ENCODE results near the gene CNTNAP2. TPM values are rescaled to one million over a fixed set of nuclear protein-coding genes. Genes with fewer than 3 reads are reported as not detected.

CNTNAP2 gene
- total RNA-seq, 3 donors from 2014 or later (not counting 1 experiment from before 2014, with no cell fraction given), result 0.18 to 1.1 TPM; not detected in 1

DNA sequence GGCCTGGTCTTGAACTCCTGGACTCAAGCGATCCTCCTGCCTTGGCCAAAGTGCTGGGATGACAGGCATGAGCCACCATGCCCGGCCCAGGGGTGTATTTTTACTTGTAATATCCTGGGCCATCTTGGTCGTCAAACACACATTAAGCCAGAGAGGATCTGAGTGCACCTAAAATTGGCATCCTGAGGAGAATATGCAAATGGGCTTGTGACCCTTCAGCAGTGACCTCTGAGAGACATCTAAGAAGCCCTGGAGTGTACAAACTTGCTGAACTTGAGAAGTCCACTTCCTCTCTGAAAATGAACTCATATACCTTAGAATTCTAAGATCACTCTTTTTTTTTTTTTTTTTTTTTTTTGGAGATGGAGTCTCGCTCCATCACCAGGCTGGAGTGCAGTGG is 2102.0 kb downstream of the CNTNAP2 start:
- Mint-ChIP-seq H3K4me3 (no peak overlapping the region), H3K9me3 (peaks cover 0 to 2% of the 10 kb centered on the region in 2 donors), H3K4me1 (no peaks in the 10 kb centered on the region), H3K27ac (no peak overlapping the region), H3K36me3 (no peaks in the 10 kb centered on the region), H3K27me3 (ENCODE audit: low read depth in 2 of 2) (peaks cover 0 to 3% of the 10 kb centered on the region in 2 donors)
- 88% methylated on average over 4 of the region's 4 CpGs for WGBS (ENCODE audit: insufficient coverage)
- H3K36me3 ChIP-seq (ENCODE audit: control insufficient read depth, insufficient read depth, low read length), result no peaks in the 10 kb centered on the region
- ATAC-seq (no peak), DNase-seq (no peak)
- TF ChIP-seq, protein P1, sequence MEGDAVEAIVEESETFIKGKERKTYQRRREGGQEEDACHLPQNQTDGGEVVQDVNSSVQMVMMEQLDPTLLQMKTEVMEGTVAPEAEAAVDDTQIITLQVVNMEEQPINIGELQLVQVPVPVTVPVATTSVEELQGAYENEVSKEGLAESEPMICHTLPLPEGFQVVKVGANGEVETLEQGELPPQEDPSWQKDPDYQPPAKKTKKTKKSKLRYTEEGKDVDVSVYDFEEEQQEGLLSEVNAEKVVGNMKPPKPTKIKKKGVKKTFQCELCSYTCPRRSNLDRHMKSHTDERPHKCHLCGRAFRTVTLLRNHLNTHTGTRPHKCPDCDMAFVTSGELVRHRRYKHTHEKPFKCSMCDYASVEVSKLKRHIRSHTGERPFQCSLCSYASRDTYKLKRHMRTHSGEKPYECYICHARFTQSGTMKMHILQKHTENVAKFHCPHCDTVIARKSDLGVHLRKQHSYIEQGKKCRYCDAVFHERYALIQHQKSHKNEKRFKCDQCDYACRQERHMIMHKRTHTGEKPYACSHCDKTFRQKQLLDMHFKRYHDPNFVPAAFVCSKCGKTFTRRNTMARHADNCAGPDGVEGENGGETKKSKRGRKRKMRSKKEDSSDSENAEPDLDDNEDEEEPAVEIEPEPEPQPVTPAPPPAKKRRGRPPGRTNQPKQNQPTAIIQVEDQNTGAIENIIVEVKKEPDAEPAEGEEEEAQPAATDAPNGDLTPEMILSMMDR (IDR thresholded peaks at IDR 0.05), result no peak
- no peak overlapping the region for H3K27ac ChIP-seq (ENCODE audit: low read length)
- H3K9me3 ChIP-seq (ENCODE audit: control insufficient read depth, insufficient read depth, low read length), result no peaks in the 10 kb centered on the region
- H3K4me3 ChIP-seq (ENCODE audit: low read length), result no peak overlapping the region
- no peaks in the 10 kb centered on the region for H3K4me1 ChIP-seq (ENCODE audit: control insufficient read depth, insufficient read depth, low read length)
- no peaks in the 10 kb centered on the region for H3K27me3 ChIP-seq (ENCODE audit: control insufficient read depth, insufficient read depth, low read length)
- intact Hi-C loops (cut with micrococcal nuclease), result no loop called here

DNA sequence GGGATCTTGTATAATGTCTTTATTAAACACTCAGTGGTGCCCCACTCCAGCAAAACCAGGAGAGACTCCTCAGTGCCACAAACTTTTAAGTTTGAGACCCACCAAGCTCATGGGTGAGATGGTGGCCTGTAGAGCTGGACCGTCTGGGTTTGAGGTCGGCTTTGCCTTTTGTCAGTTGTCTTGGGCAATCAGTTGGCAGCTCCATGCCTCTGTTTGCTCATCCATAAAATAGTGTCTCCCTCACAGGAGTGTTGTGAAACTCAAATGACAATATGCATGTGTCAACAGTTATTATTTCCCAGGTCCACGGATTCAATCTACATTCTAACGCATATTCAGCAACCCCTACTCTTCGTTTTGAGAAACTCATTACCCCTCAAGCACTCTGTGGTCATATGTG is 2106.1 kb downstream of the CNTNAP2 start:
- no peak overlapping the region for H3K27ac ChIP-seq (ENCODE audit: low read length)
- no peaks in the 10 kb centered on the region for H3K36me3 ChIP-seq (ENCODE audit: control insufficient read depth, insufficient read depth, low read length)
- 61% methylated on average over 5 of the region's 5 CpGs for WGBS (ENCODE audit: insufficient coverage)
- Mint-ChIP-seq H3K4me1 (no peaks in the 10 kb centered on the region), H3K27ac (no peak overlapping the region), H3K9me3 (no peaks in the 10 kb centered on the region), H3K36me3 (no peaks in the 10 kb centered on the region), H3K4me3 (no peak overlapping the region), H3K27me3 (ENCODE audit: low read depth in 2 of 2) (peaks cover 0 to 2% of the 10 kb centered on the region in 2 donors)
- no peaks in the 10 kb centered on the region for H3K4me1 ChIP-seq (ENCODE audit: control insufficient read depth, insufficient read depth, low read length)
- no peak overlapping the region for H3K4me3 ChIP-seq (ENCODE audit: low read length)
- no peak for DNase-seq
- intact Hi-C loops (cut with micrococcal nuclease), result no loop called here
- H3K27me3 ChIP-seq (ENCODE audit: control insufficient read depth, insufficient read depth, low read length), result no peaks in the 10 kb centered on the region
- TF ChIP-seq, protein P1 (IDR thresholded peaks at IDR 0.05), result no peak
- H3K9me3 ChIP-seq (ENCODE audit: control insufficient read depth, insufficient read depth, low read length), result no peaks in the 10 kb centered on the region
- ATAC-seq, result no peak

DNA sequence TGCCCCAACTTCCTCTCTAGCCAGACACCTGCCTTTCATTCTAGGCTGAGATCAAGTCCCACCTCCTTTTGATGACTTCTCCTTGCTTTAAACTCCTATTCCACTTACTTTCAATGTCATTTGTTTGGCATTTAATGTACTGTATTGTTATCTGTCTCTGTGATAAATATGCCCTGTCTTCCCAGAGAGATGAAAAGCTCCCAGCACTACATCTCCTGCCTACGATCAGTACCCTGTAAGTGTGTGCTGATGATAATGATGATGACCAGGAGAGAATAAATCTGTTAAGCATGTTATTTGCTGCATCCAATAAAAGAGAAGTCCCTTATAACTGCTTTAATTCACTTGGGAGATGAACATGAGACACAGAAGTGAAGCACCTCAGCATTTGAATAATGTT is 2106.6 kb downstream of the CNTNAP2 start:
- intact Hi-C loops (cut with micrococcal nuclease), result no loop called here
- Histone ChIP-seq H3K4me3 (ENCODE audit: low read length) (no peak overlapping the region), H3K9me3 (ENCODE audit: control insufficient read depth, insufficient read depth, low read length) (no peaks in the 10 kb centered on the region), H3K27ac (ENCODE audit: low read length) (no peak overlapping the region), H3K27me3 (ENCODE audit: control insufficient read depth, insufficient read depth, low read length) (no peaks in the 10 kb centered on the region), H3K36me3 (ENCODE audit: control insufficient read depth, insufficient read depth, low read length) (no peaks in the 10 kb centered on the region), H3K4me1 (ENCODE audit: control insufficient read depth, insufficient read depth, low read length) (no peaks in the 10 kb centered on the region)
- Mint-ChIP-seq H3K27ac (no peak overlapping the region), H3K27me3 (ENCODE audit: low read depth in 2 of 2) (peaks cover 0 to 3% of the 10 kb centered on the region in 2 donors), H3K4me1 (no peaks in the 10 kb centered on the region), H3K9me3 (no peaks in the 10 kb centered on the region), H3K4me3 (no peak overlapping the region), H3K36me3 (no peaks in the 10 kb centered on the region)
- ATAC-seq (no peak), DNase-seq (no peak)
- no CpG with 5 or more reads among the region's 1 CpG for WGBS (ENCODE audit: insufficient coverage)
- TF ChIP-seq, protein P1 (IDR thresholded peaks at IDR 0.05), result no peak

DNA sequence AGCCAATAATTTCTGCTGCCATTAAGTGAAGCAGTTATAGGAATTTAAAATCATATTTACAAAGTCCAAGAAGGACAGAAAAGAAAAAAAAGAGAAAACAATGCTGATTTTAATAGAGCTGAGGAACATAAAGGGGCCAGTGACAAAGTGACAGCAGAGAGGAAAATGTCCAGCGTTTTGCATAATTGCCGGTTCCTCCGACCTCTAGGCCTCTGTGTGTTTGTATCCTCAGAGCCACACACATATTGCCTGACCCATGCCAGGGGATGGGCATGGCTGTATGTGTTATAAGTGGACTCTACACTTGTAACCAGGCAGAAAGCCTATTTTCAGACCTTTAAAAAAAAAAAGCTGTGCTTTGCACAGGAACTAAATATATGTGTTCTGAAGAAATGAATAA is 2107.1 kb downstream of the CNTNAP2 start:
- Mint-ChIP-seq H3K4me3 (no peak overlapping the region), H3K36me3 (no peaks in the 10 kb centered on the region), H3K9me3 (no peaks in the 10 kb centered on the region), H3K27me3 (ENCODE audit: low read depth in 2 of 2) (peaks cover 0 to 3% of the 10 kb centered on the region in 2 donors), H3K4me1 (no peaks in the 10 kb centered on the region), H3K27ac (no peak overlapping the region)
- Histone ChIP-seq H3K4me1 (ENCODE audit: control insufficient read depth, insufficient read depth, low read length) (no peaks in the 10 kb centered on the region), H3K9me3 (ENCODE audit: control insufficient read depth, insufficient read depth, low read length) (no peaks in the 10 kb centered on the region), H3K36me3 (ENCODE audit: control insufficient read depth, insufficient read depth, low read length) (no peaks in the 10 kb centered on the region), H3K27ac (ENCODE audit: low read length) (no peak overlapping the region), H3K4me3 (ENCODE audit: low read length) (no peak overlapping the region), H3K27me3 (ENCODE audit: control insufficient read depth, insufficient read depth, low read length) (no peaks in the 10 kb centered on the region)
- TF ChIP-seq, protein P1 (IDR thresholded peaks at IDR 0.05), result no peak
- no peak for ATAC-seq
- no peak for DNase-seq
- intact Hi-C loops (cut with micrococcal nuclease), result no loop called here
- WGBS (ENCODE audit: insufficient coverage), result 80% methylated on average over 3 of the region's 3 CpGs

Measured in natural killer cell (primary cell).